ENCODE data around the gene S1PR5. TPM values are rescaled to one million over a fixed set of nuclear protein-coding genes. Genes with fewer than 3 reads are reported as not detected.

S1PR5 gene
- total and polyA plus RNA-seq, 9 of the 15 experiments (the other 6 are each of a cell fraction or from before 2014, with no cell fraction given), result 0.03 to 0.54 (median 0.35) TPM; not detected in 4

GRCh38 chr19:10565567-10566407, 48.5 kb upstream of the S1PR5 start, which contains the start of gene KRI1 (continued):
- TF ChIP-seq, protein P1, sequence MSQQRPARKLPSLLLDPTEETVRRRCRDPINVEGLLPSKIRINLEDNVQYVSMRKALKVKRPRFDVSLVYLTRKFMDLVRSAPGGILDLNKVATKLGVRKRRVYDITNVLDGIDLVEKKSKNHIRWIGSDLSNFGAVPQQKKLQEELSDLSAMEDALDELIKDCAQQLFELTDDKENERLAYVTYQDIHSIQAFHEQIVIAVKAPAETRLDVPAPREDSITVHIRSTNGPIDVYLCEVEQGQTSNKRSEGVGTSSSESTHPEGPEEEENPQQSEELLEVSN (IDR thresholded peaks at IDR 0.05; ENCODE audit: borderline replicate concordance in 1 of 2, extremely low read depth in 1 of 2, insufficient read depth in 1 of 2, insufficient read length in 1 of 2, low read depth in 1 of 2, low read length in 1 of 2, poor library complexity in 1 of 2, severe bottlenecking in 1 of 2), result peak; percentile 98 to 100
- TF ChIP-seq ZNF124 (CRISPR knock-in tag; IDR thresholded peaks at IDR 0.05) (no peak), ZNF696 (CRISPR knock-in tag; conservative IDR thresholded peaks at IDR 0.05) (no peak), MEF2D (tag; conservative IDR thresholded peaks at IDR 0.05; ENCODE audit: low read depth) (no peak), USF1 (CRISPR knock-in tag; IDR thresholded peaks at IDR 0.05) (no peak), PHB2 (IDR thresholded peaks at IDR 0.05; ENCODE audit: low read depth) (no peak), KDM4B (IDR thresholded peaks at IDR 0.05; ENCODE audit: borderline replicate concordance in 2 of 2, low read depth in 1 of 2) (no peak; a peak in 1 of 4 replicates), SNRNP70 (optimal IDR thresholded peaks at IDR 0.05; ENCODE audit: low read depth, low read length) (no peak), ILF3 (IDR thresholded peaks at IDR 0.05; ENCODE audit: borderline replicate concordance) (no peak)
- TF ChIP-seq, protein P2, sequence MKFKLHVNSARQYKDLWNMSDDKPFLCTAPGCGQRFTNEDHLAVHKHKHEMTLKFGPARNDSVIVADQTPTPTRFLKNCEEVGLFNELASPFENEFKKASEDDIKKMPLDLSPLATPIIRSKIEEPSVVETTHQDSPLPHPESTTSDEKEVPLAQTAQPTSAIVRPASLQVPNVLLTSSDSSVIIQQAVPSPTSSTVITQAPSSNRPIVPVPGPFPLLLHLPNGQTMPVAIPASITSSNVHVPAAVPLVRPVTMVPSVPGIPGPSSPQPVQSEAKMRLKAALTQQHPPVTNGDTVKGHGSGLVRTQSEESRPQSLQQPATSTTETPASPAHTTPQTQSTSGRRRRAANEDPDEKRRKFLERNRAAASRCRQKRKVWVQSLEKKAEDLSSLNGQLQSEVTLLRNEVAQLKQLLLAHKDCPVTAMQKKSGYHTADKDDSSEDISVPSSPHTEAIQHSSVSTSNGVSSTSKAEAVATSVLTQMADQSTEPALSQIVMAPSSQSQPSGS (CRISPR knock-in tag; IDR thresholded peaks at IDR 0.05), result no peak
- TF ChIP-seq, protein P3, sequence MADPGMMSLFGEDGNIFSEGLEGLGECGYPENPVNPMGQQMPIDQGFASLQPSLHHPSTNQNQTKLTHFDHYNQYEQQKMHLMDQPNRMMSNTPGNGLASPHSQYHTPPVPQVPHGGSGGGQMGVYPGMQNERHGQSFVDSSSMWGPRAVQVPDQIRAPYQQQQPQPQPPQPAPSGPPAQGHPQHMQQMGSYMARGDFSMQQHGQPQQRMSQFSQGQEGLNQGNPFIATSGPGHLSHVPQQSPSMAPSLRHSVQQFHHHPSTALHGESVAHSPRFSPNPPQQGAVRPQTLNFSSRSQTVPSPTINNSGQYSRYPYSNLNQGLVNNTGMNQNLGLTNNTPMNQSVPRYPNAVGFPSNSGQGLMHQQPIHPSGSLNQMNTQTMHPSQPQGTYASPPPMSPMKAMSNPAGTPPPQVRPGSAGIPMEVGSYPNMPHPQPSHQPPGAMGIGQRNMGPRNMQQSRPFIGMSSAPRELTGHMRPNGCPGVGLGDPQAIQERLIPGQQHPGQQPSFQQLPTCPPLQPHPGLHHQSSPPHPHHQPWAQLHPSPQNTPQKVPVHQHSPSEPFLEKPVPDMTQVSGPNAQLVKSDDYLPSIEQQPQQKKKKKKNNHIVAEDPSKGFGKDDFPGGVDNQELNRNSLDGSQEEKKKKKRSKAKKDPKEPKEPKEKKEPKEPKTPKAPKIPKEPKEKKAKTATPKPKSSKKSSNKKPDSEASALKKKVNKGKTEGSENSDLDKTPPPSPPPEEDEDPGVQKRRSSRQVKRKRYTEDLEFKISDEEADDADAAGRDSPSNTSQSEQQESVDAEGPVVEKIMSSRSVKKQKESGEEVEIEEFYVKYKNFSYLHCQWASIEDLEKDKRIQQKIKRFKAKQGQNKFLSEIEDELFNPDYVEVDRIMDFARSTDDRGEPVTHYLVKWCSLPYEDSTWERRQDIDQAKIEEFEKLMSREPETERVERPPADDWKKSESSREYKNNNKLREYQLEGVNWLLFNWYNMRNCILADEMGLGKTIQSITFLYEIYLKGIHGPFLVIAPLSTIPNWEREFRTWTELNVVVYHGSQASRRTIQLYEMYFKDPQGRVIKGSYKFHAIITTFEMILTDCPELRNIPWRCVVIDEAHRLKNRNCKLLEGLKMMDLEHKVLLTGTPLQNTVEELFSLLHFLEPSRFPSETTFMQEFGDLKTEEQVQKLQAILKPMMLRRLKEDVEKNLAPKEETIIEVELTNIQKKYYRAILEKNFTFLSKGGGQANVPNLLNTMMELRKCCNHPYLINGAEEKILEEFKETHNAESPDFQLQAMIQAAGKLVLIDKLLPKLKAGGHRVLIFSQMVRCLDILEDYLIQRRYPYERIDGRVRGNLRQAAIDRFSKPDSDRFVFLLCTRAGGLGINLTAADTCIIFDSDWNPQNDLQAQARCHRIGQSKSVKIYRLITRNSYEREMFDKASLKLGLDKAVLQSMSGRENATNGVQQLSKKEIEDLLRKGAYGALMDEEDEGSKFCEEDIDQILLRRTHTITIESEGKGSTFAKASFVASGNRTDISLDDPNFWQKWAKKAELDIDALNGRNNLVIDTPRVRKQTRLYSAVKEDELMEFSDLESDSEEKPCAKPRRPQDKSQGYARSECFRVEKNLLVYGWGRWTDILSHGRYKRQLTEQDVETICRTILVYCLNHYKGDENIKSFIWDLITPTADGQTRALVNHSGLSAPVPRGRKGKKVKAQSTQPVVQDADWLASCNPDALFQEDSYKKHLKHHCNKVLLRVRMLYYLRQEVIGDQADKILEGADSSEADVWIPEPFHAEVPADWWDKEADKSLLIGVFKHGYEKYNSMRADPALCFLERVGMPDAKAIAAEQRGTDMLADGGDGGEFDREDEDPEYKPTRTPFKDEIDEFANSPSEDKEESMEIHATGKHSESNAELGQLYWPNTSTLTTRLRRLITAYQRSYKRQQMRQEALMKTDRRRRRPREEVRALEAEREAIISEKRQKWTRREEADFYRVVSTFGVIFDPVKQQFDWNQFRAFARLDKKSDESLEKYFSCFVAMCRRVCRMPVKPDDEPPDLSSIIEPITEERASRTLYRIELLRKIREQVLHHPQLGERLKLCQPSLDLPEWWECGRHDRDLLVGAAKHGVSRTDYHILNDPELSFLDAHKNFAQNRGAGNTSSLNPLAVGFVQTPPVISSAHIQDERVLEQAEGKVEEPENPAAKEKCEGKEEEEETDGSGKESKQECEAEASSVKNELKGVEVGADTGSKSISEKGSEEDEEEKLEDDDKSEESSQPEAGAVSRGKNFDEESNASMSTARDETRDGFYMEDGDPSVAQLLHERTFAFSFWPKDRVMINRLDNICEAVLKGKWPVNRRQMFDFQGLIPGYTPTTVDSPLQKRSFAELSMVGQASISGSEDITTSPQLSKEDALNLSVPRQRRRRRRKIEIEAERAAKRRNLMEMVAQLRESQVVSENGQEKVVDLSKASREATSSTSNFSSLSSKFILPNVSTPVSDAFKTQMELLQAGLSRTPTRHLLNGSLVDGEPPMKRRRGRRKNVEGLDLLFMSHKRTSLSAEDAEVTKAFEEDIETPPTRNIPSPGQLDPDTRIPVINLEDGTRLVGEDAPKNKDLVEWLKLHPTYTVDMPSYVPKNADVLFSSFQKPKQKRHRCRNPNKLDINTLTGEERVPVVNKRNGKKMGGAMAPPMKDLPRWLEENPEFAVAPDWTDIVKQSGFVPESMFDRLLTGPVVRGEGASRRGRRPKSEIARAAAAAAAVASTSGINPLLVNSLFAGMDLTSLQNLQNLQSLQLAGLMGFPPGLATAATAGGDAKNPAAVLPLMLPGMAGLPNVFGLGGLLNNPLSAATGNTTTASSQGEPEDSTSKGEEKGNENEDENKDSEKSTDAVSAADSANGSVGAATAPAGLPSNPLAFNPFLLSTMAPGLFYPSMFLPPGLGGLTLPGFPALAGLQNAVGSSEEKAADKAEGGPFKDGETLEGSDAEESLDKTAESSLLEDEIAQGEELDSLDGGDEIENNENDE (IDR thresholded peaks at IDR 0.05; ENCODE audit: low read depth, low read length), result no peak

Data from K562 (cell line).